ENCODE measurements around the gene KDM4B.

DNA sequence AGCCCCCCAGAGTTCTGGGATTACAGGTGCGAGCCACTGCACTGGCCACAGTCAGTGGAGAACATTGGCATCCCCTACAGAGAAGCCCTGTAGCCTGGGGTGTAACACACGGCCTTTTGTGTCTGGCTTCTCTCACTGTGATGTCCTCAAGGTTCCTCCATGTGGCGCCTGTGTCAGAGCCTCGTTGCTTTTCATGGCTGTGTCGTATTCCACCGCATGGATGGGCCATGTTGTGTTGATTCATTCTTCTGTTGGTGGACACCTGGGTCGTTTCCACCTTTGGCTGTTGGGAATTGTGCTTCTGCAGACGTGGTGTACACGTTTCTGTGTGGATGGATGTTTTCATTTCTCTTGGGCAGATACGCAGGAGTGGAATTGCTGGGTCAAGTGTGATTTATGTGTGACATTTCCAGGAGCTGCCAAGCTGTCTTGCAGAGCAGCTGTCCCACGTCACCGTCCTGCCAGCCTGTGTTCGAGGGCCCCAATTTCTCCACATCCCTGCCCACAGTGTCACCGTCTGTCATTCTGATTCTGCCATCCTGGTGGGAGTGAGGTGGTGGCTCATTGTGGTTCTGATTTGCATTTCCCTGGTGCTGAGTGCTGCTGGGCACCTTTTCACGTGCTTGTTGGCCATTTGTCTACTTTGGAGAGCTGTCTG is 59.4 kb downstream of the KDM4B start:
- TF ChIP-seq CTCF (IDR thresholded peaks at IDR 0.05) (no peak), POLR2A (IDR thresholded peaks at IDR 0.05; ENCODE audit: low read depth) (no peak), EP300 (IDR thresholded peaks at IDR 0.05) (no peak)

Data from esophagus muscularis mucosa (tissue), 4 donors.